ENCODE measurements around the gene TACC2.

Gene TACC2

GRCh38 chr10:122293156-122293960, 304.4 kb downstream of the TACC2 start:
- no peak overlapping the region for H3K4me3 ChIP-seq (ENCODE audit: low read depth, low read length)
- no peak for TF ChIP-seq CTCF (IDR thresholded peaks at IDR 0.05; ENCODE audit: control insufficient read depth, extremely low read depth, insufficient read depth)
- no peak for DNase-seq (ENCODE audit: low read depth)

GRCh38 chr10:122293961-122294380, 305.0 kb downstream of the TACC2 start:
- TF ChIP-seq CTCF (IDR thresholded peaks at IDR 0.05; ENCODE audit: control insufficient read depth, extremely low read depth, insufficient read depth), result no peak
- no peak for DNase-seq (ENCODE audit: low read depth)
- H3K4me3 ChIP-seq (ENCODE audit: low read depth, low read length), result no peak overlapping the region

- no peak for TF ChIP-seq CTCF (IDR thresholded peaks at IDR 0.05; ENCODE audit: control insufficient read depth, extremely low read depth, insufficient read depth)
- no peak overlapping the region for H3K4me3 ChIP-seq (ENCODE audit: low read depth, low read length)
- DNase-seq (ENCODE audit: low read depth), result no peak
Observed at GRCh38 chr10:122294511-122295450, 305.8 kb downstream of the TACC2 start.

- peak; percentile 43 for DNase-seq (ENCODE audit: low read depth)
- TF ChIP-seq CTCF (IDR thresholded peaks at IDR 0.05; ENCODE audit: control insufficient read depth, extremely low read depth, insufficient read depth), result no peak
Observed at GRCh38 chr10:122295451-122295809, 306.5 kb downstream of the TACC2 start.

GRCh38 chr10:122296363-122297120, 307.6 kb downstream of the TACC2 start:
- no peak for TF ChIP-seq CTCF (IDR thresholded peaks at IDR 0.05; ENCODE audit: control insufficient read depth, extremely low read depth, insufficient read depth)
- no peak overlapping the region for H3K4me3 ChIP-seq (ENCODE audit: low read depth, low read length)
- no peak for DNase-seq (ENCODE audit: low read depth)

More at GRCh38 chr10:122295451-122295809, 306.5 kb downstream of the TACC2 start:
- no peak overlapping the region for H3K4me3 ChIP-seq (ENCODE audit: low read depth, low read length)

GRCh38 chr10:122297583-122297982, 308.6 kb downstream of the TACC2 start:
- TF ChIP-seq CTCF (IDR thresholded peaks at IDR 0.05; ENCODE audit: control insufficient read depth, extremely low read depth, insufficient read depth), result no peak
- no peak for DNase-seq (ENCODE audit: low read depth)

More at GRCh38 chr10:122297583-122297982, 308.6 kb downstream of the TACC2 start:
- no peak overlapping the region for H3K4me3 ChIP-seq (ENCODE audit: low read depth, low read length)

Measured in LNCaP clone FGC (cell line).